ENCODE measurements around the gene ZNF385B.

Gene ZNF385B

GRCh38 chr2:179825494-179825893, 35.9 kb downstream of the ZNF385B start:
- no peak for DNase-seq (ENCODE audit: low read depth)
- no peak for TF ChIP-seq CTCF (IDR thresholded peaks at IDR 0.05; ENCODE audit: insufficient read depth, low read depth, low read length, missing control alignments)
- no peak overlapping the region for H3K4me3 ChIP-seq (ENCODE audit: low read depth, low read length)

- H3K4me3 ChIP-seq (ENCODE audit: low read depth, low read length) = no peak overlapping the region
- DNase-seq (ENCODE audit: low read depth) = no peak
- TF ChIP-seq CTCF (IDR thresholded peaks at IDR 0.05; ENCODE audit: insufficient read depth, low read depth, low read length, missing control alignments) = no peak
Observed at GRCh38 chr2:179824961-179825360, 36.5 kb downstream of the ZNF385B start.

DNA sequence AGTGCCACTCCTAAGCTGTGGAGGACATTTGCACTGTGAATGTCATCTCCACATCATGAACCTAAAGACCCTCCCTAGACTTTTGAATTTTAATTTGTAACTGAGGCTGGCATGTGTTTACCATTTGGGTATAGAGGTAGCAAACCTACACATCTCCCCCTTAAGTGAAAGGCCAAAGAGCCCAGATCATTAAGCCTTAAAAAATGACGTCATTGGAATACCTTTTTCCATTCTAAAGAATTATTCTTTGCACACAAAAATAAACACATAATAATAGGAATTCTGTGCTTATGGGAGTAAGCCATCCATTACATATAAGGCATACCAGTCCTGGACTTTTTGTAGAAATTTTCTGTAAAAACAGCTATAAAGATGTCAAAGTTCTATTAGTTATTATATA, 38.9 kb downstream of the ZNF385B start:
- DNase-seq (ENCODE audit: low read depth) = no peak

DNA sequence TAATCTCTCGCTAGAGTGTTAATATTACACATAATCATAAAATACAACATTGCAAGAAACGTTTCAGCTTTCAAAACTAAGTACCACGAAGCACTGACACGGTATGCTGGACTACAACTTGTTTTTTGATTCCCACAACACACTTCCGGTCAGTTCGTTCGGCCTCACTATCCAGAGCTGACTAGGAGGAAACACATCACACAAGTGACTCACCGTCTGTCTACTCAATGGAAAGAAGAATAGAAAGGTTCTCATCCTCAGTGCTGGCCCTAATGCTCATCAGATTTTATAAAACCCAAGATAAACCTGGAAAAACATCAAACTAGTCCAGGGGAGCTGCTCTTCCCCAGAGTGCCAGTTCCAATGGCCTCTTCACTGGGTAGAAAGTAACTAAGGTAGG, 42.9 kb downstream of the ZNF385B start:
- no peak for DNase-seq (ENCODE audit: low read depth)
- TF ChIP-seq CTCF (IDR thresholded peaks at IDR 0.05; ENCODE audit: insufficient read depth, low read depth, low read length, missing control alignments) = no peak
- no peak overlapping the region for H3K4me3 ChIP-seq (ENCODE audit: low read depth, low read length)

More for the DNA sequence above, 38.9 kb downstream of the ZNF385B start:
- H3K4me3 ChIP-seq (ENCODE audit: low read depth, low read length) = no peak overlapping the region
- TF ChIP-seq CTCF (IDR thresholded peaks at IDR 0.05; ENCODE audit: insufficient read depth, low read depth, low read length, missing control alignments) = no peak

GRCh38 chr2:179817181-179817841, 44.1 kb downstream of the ZNF385B start:
- no peak for TF ChIP-seq CTCF (IDR thresholded peaks at IDR 0.05; ENCODE audit: insufficient read depth, low read depth, low read length, missing control alignments)
- no peak overlapping the region for H3K4me3 ChIP-seq (ENCODE audit: low read depth, low read length)

DNA sequence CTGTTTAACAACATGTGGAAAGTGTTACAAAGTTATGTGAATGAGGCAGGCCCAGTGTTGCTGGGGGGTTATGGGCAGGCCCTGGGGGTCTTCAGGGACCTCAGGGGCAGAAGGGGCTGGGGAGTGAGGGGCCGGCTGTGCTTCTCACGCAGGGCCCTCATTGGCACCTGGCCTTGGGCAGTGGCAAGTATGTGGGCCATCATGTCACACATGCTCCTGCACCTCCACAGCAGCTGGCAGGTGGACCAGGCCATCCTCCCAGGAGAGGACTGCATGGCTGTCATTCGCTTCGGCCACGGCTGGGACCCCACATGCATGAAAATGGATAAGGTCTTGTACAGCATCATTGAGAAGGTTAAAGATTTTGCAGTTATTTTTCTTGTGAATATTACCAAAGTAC, 47.4 kb downstream of the ZNF385B start:
- DNase-seq (ENCODE audit: low read depth) = no peak
- TF ChIP-seq CTCF (IDR thresholded peaks at IDR 0.05; ENCODE audit: insufficient read depth, low read depth, low read length, missing control alignments) = no peak
- H3K4me3 ChIP-seq (ENCODE audit: low read depth, low read length) = no peak overlapping the region

More at GRCh38 chr2:179817181-179817841, 44.1 kb downstream of the ZNF385B start:
- DNase-seq (ENCODE audit: low read depth) = no peak

DNA sequence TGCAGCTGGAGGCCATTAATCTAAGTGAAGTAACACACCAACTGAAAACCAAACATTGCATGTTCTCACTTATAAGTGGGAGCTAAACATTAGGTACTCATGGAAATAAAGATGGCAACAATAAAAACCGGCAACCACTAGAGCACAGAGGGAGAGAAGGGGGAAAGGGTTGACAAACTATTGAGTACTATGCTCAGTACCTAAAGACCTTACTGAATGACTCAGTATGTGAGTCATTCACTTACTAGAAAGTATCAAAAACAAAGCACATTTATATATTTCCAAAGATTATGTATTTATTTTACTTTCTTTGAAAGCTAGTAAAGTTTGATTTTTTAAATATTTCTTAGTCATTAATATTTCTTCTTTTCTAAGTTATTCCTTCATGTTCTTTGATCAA, 48.9 kb downstream of the ZNF385B start:
- no peak overlapping the region for H3K4me3 ChIP-seq (ENCODE audit: low read depth, low read length)
- DNase-seq (ENCODE audit: low read depth) = no peak
- no peak for TF ChIP-seq CTCF (IDR thresholded peaks at IDR 0.05; ENCODE audit: insufficient read depth, low read depth, low read length, missing control alignments)

Measured in GM12865 (cell line).